Hepatocyte (in vitro differentiated cells): ENCODE results near the gene DRAXIN. TPM values are rescaled to one million over a fixed set of nuclear protein-coding genes. Genes with fewer than 3 reads are reported as not detected.

ENCODE experiments used
- DNase-seq: peaks from one replicate; pipeline ENCODE4 v3.0.0-alpha.2; 2016; ENCODE audit warnings: low spot score
- H2AFZ ChIP-seq: fragments of 200-600 bp; sonication (generic); 2 replicates; pipeline ENCODE4 v1.6.0; 2016; ENCODE audit warnings: antibody characterized with exemption, mild to moderate bottlenecking
- H3K27ac ChIP-seq: fragments of 200-600 bp; sonication (generic); 2 replicates; pipeline ENCODE4 v1.5.1; 2016; ENCODE audit warnings: mild to moderate bottlenecking
- H3K27me3 ChIP-seq: fragments of 200-600 bp; sonication (generic); 2 replicates; pipeline ENCODE4 v1.6.1; 2016
- H3K36me3 ChIP-seq: fragments of 200-600 bp; sonication (generic); replicated peaks from 2 replicates; pipeline ENCODE4 v1.5.1; 2016; ENCODE audit warnings: low read depth; ENCODE audit not compliant: insufficient read depth
- H3K4me1 ChIP-seq: fragments of 200-600 bp; sonication (generic); 2 replicates; pipeline ENCODE4 v1.5.1; 2016; ENCODE audit warnings: mild to moderate bottlenecking, moderate library complexity; ENCODE audit not compliant: insufficient read depth
- H3K4me2 ChIP-seq: fragments of 200-600 bp; sonication (generic); 2 replicates; pipeline ENCODE4 v1.6.0; 2016
- H3K4me3 ChIP-seq: fragments of 200-600 bp; sonication (generic); 2 replicates; pipeline ENCODE4 v1.5.1; 2016; ENCODE audit warnings: mild to moderate bottlenecking
- H3K79me2 ChIP-seq: fragments of 200-600 bp; sonication (generic); 2 replicates; pipeline ENCODE4 v1.6.0; 2017; ENCODE audit warnings: mild to moderate bottlenecking
- H3K9me2 ChIP-seq: fragments of 200-600 bp; sonication (generic); replicated peaks from 2 replicates; pipeline ENCODE4 v1.6.0; 2017; ENCODE audit warnings: mild to moderate bottlenecking; ENCODE audit not compliant: insufficient read depth
- H3K9me3 ChIP-seq: fragments of 200-600 bp; sonication (generic); 2 replicates; pipeline ENCODE4 v1.5.1; 2016; ENCODE audit warnings: low read depth, mild to moderate bottlenecking
- H4K20me1 ChIP-seq: fragments of 200-600 bp; sonication (generic); 2 replicates; pipeline ENCODE4 v1.6.0; 2016; ENCODE audit warnings: mild to moderate bottlenecking; ENCODE audit not compliant: insufficient read depth, poor library complexity, severe bottlenecking
- CTCF ChIP-seq: fragments of 200-600 bp; sonication (generic); IDR thresholded peaks from 2 replicates; pipeline ENCODE4 v1.5.1; 2016; ENCODE audit warnings: antibody characterized with exemption, mild to moderate bottlenecking; ENCODE audit not compliant: poor library complexity
- EZH2 ChIP-seq: fragments of 200-600 bp; sonication (generic); IDR thresholded peaks from 2 replicates; pipeline ENCODE4 v1.6.1; 2016; ENCODE audit warnings: antibody characterized with exemption, mild to moderate bottlenecking, borderline replicate concordance
- EZH2phosphoT487 ChIP-seq: fragments of 200-600 bp; sonication (generic); IDR thresholded peaks from one replicate; pipeline ENCODE4 v1.6.1; 2018; ENCODE audit warnings: antibody characterized with exemption, mild to moderate bottlenecking, low read depth, moderate library complexity; ENCODE audit not compliant: unreplicated experiment, severe bottlenecking
- WGBS: methylation state at CpG from one replicate; pipeline ENCODE4 v1.1.6; 2016; ENCODE audit warnings: low lambda C conversion rate; ENCODE audit errors: missing lambda C conversion rate; 5-methylcytosine and 5-hydroxymethylcytosine counted together
- polyA plus RNA-seq: library from polyadenylated mRNA; unstranded; fragments of >200 nt; fragmentation: Nextera tagmentation; extraction: Ambion mirVana; gene quantifications from 2 replicates; pipeline ENCODE4 v1.2.1, GENCODE V29; 2016
- total RNA-seq: library from RNA; depleted of rRNA; stranded (reverse); fragments of >200 nt; gene quantifications from 2 replicates; pipeline ENCODE4 v1.2.3, GENCODE V29; 2014

DRAXIN gene
- total and polyA plus RNA-seq, 2 experiments from 2014 or later, result 0.60 TPM; not detected in 1

- Histone ChIP-seq H3K4me3 (no peak overlapping the region), H3K36me3 (no peaks in the 10 kb centered on the region), H3K9me2 (no peaks in the 10 kb centered on the region), H3K27me3 (peaks cover 49% of the 10 kb centered on the region), H3K27ac (no peak overlapping the region), H3K79me2 (no peaks in the 10 kb centered on the region), H2AFZ (no peak overlapping the region), H3K4me2 (no peak overlapping the region), H3K4me1 (peaks cover 6% of the 10 kb centered on the region), H4K20me1 (no peaks in the 10 kb centered on the region), H3K9me3 (no peaks in the 10 kb centered on the region)
- TF ChIP-seq CTCF (no peak), EZH2 (no peak), EZH2phosphoT487 (no peak)
- 40% methylated on average over 5 of the region's 5 CpGs for WGBS
- no peak for DNase-seq
These were observed 2.4 kb downstream of the DRAXIN start for GRCh38 chr1:11693917-11694316.

GRCh38 chr1:11695861-11696260 lies 4.4 kb downstream of the DRAXIN start:
- no peaks in the 10 kb centered on the region for H3K4me1 ChIP-seq
- H4K20me1 ChIP-seq, result no peaks in the 10 kb centered on the region
- no peaks in the 10 kb centered on the region for H3K36me3 ChIP-seq
- TF ChIP-seq EZH2phosphoT487, result no peak
- no peak for TF ChIP-seq CTCF
- TF ChIP-seq EZH2, result no peak
- no peak overlapping the region for H2AFZ ChIP-seq
- H3K9me3 ChIP-seq, result no peaks in the 10 kb centered on the region
- DNase-seq, result no peak
- WGBS, result 90% methylated on average over 6 of the region's 6 CpGs
- no peaks in the 10 kb centered on the region for H3K9me2 ChIP-seq
- H3K27me3 ChIP-seq, result peaks cover 34% of the 10 kb centered on the region
- no peak overlapping the region for H3K27ac ChIP-seq
- H3K4me3 ChIP-seq, result no peak overlapping the region
- no peaks in the 10 kb centered on the region for H3K79me2 ChIP-seq
- no peak overlapping the region for H3K4me2 ChIP-seq

GRCh38 chr1:11697188-11697892 lies 5.8 kb downstream of the DRAXIN start:
- Histone ChIP-seq H3K9me2 (no peaks in the 10 kb centered on the region), H4K20me1 (no peaks in the 10 kb centered on the region), H2AFZ (no peak overlapping the region), H3K79me2 (no peaks in the 10 kb centered on the region), H3K9me3 (no peaks in the 10 kb centered on the region), H3K4me1 (no peaks in the 10 kb centered on the region), H3K4me3 (no peak overlapping the region), H3K27me3 (peaks cover 22% of the 10 kb centered on the region), H3K27ac (no peak overlapping the region), H3K4me2 (no peak overlapping the region), H3K36me3 (no peaks in the 10 kb centered on the region)
- no peak for DNase-seq
- TF ChIP-seq EZH2phosphoT487, result no peak
- TF ChIP-seq EZH2, result no peak
- no peak for TF ChIP-seq CTCF
- WGBS, result 74% methylated on average over 8 of the region's 8 CpGs

GRCh38 chr1:11697893-11698210 lies 6.3 kb downstream of the DRAXIN start:
- H3K9me3 ChIP-seq, result no peaks in the 10 kb centered on the region
- H3K79me2 ChIP-seq, result no peaks in the 10 kb centered on the region
- no peak for DNase-seq
- H3K36me3 ChIP-seq, result no peaks in the 10 kb centered on the region
- TF ChIP-seq EZH2phosphoT487 (no peak), EZH2 (no peak), CTCF (no peak)
- H2AFZ ChIP-seq, result no peak overlapping the region
- no peak overlapping the region for H3K4me2 ChIP-seq
- no peak overlapping the region for H3K4me3 ChIP-seq
- no peaks in the 10 kb centered on the region for H3K9me2 ChIP-seq
- H3K4me1 ChIP-seq, result no peaks in the 10 kb centered on the region
- H3K27me3 ChIP-seq, result peaks cover 16% of the 10 kb centered on the region
- H4K20me1 ChIP-seq, result no peaks in the 10 kb centered on the region
- 86% methylated on average over 5 of the region's 5 CpGs for WGBS
- no peak overlapping the region for H3K27ac ChIP-seq
